ENCODE measurements around the gene UBE2G1.

GRCh38 chr17:4297351-4297750, 69.1 kb downstream of the UBE2G1 start:
- no peak for TF ChIP-seq POLR2AphosphoS5 (IDR thresholded peaks at IDR 0.05; ENCODE audit: low read depth, low read length)
- TF ChIP-seq TAF1 (IDR thresholded peaks at IDR 0.05; ENCODE audit: borderline replicate concordance, insufficient read depth, low read length) = no peak
